Measurements from ENCODE around the gene SIK2. TPM values are rescaled to one million over a fixed set of nuclear protein-coding genes. Genes with fewer than 3 reads are reported as not detected.
A peak's percentile ranks its signal among the peaks of the same experiment; 100 is the strongest.

The SIK2 gene
- 1.5 and 2.2 TPM in 2 replicates for total RNA-seq (2014; rRNA removed; shearing (Covaris generic); ENCODE audit: low replicate concordance)

GRCh38 chr11:111601979-111602864 is at the start of gene SIK2:
Gene SIK2, plus strand, starts transcription at chr11:111602449. Its CDS starts 115 bp downstream, at chr11:111602564.
- in situ Hi-C loops (cut with HindIII; ENCODE audit: low pct_unique_long_range_greater_than_20kb, low sequenced_read_pairs): no loop called here
- peak; percentile 94 for DNase-seq (ENCODE audit: low read depth)

GRCh38 chr11:111554532-111554931 is 47.7 kb upstream of the SIK2 start:
- no peak for DNase-seq (ENCODE audit: low read depth)
- in situ Hi-C loops (cut with HindIII; ENCODE audit: low pct_unique_long_range_greater_than_20kb, low sequenced_read_pairs): no loop called here

- no peak for DNase-seq (ENCODE audit: low read depth)
- in situ Hi-C loops (cut with HindIII; ENCODE audit: low pct_unique_long_range_greater_than_20kb, low sequenced_read_pairs): no loop called here
Measured at GRCh38 chr11:111555255-111555654, 47.0 kb upstream of the SIK2 start.

- DNase-seq (ENCODE audit: low read depth): no peak
- in situ Hi-C loops (cut with HindIII; ENCODE audit: low pct_unique_long_range_greater_than_20kb, low sequenced_read_pairs): no loop called here
Measured at GRCh38 chr11:111557425-111558111, 44.7 kb upstream of the SIK2 start.

GRCh38 chr11:111559800-111560464 is 42.3 kb upstream of the SIK2 start:
- in situ Hi-C loops (cut with HindIII; ENCODE audit: low pct_unique_long_range_greater_than_20kb, low sequenced_read_pairs): no loop called here
- DNase-seq (ENCODE audit: low read depth): no peak

GRCh38 chr11:111560800-111561199 is 41.4 kb upstream of the SIK2 start:
- in situ Hi-C loops (cut with HindIII; ENCODE audit: low pct_unique_long_range_greater_than_20kb, low sequenced_read_pairs): no loop called here

GRCh38 chr11:111561306-111561705 is 40.9 kb upstream of the SIK2 start:
- in situ Hi-C loops (cut with HindIII; ENCODE audit: low pct_unique_long_range_greater_than_20kb, low sequenced_read_pairs): no loop called here
- DNase-seq (ENCODE audit: low read depth): no peak

More at GRCh38 chr11:111560800-111561199, 41.4 kb upstream of the SIK2 start:
- DNase-seq (ENCODE audit: low read depth): no peak

- in situ Hi-C loops (cut with HindIII; ENCODE audit: low pct_unique_long_range_greater_than_20kb, low sequenced_read_pairs): no loop called here
- DNase-seq (ENCODE audit: low read depth): no peak
Measured at GRCh38 chr11:111561791-111562325, 40.4 kb upstream of the SIK2 start.

- no peak for DNase-seq (ENCODE audit: low read depth)
- in situ Hi-C loops (cut with HindIII; ENCODE audit: low pct_unique_long_range_greater_than_20kb, low sequenced_read_pairs): no loop called here
Measured at GRCh38 chr11:111562692-111563389, 39.4 kb upstream of the SIK2 start.

GRCh38 chr11:111565114-111565720 is 37.0 kb upstream of the SIK2 start:
- in situ Hi-C loops (cut with HindIII; ENCODE audit: low pct_unique_long_range_greater_than_20kb, low sequenced_read_pairs): no loop called here
- DNase-seq (ENCODE audit: low read depth): peak; percentile 40

- DNase-seq (ENCODE audit: low read depth): no peak
- in situ Hi-C loops (cut with HindIII; ENCODE audit: low pct_unique_long_range_greater_than_20kb, low sequenced_read_pairs): no loop called here
Measured at GRCh38 chr11:111566324-111566723, 35.9 kb upstream of the SIK2 start.

- in situ Hi-C loops (cut with HindIII; ENCODE audit: low pct_unique_long_range_greater_than_20kb, low sequenced_read_pairs): no loop called here
- DNase-seq (ENCODE audit: low read depth): no peak
Measured at GRCh38 chr11:111569476-111569875, 32.8 kb upstream of the SIK2 start.

- in situ Hi-C loops (cut with HindIII; ENCODE audit: low pct_unique_long_range_greater_than_20kb, low sequenced_read_pairs): no loop called here
- no peak for DNase-seq (ENCODE audit: low read depth)
Measured at GRCh38 chr11:111570796-111571195, 31.5 kb upstream of the SIK2 start.

GRCh38 chr11:111571829-111572501 is 30.3 kb upstream of the SIK2 start:
- in situ Hi-C loops (cut with HindIII; ENCODE audit: low pct_unique_long_range_greater_than_20kb, low sequenced_read_pairs): no loop called here
- peak; percentile 18 for DNase-seq (ENCODE audit: low read depth)

- in situ Hi-C loops (cut with HindIII; ENCODE audit: low pct_unique_long_range_greater_than_20kb, low sequenced_read_pairs): no loop called here
- no peak for DNase-seq (ENCODE audit: low read depth)
Measured at GRCh38 chr11:111572581-111572980, 29.7 kb upstream of the SIK2 start.

GRCh38 chr11:111573821-111574249 is 28.4 kb upstream of the SIK2 start:
- in situ Hi-C loops (cut with HindIII; ENCODE audit: low pct_unique_long_range_greater_than_20kb, low sequenced_read_pairs): no loop called here
- DNase-seq (ENCODE audit: low read depth): no peak

Measured in Caki2 (cell line).